ENCODE data around the gene AKAP8. TPM values are rescaled to one million over a fixed set of nuclear protein-coding genes. Genes with fewer than 3 reads are reported as not detected.

Gene AKAP8
- total RNA-seq, 4 donors from 2014 or later = 21.6 to 75.2 (median 47.5) TPM

DNA sequence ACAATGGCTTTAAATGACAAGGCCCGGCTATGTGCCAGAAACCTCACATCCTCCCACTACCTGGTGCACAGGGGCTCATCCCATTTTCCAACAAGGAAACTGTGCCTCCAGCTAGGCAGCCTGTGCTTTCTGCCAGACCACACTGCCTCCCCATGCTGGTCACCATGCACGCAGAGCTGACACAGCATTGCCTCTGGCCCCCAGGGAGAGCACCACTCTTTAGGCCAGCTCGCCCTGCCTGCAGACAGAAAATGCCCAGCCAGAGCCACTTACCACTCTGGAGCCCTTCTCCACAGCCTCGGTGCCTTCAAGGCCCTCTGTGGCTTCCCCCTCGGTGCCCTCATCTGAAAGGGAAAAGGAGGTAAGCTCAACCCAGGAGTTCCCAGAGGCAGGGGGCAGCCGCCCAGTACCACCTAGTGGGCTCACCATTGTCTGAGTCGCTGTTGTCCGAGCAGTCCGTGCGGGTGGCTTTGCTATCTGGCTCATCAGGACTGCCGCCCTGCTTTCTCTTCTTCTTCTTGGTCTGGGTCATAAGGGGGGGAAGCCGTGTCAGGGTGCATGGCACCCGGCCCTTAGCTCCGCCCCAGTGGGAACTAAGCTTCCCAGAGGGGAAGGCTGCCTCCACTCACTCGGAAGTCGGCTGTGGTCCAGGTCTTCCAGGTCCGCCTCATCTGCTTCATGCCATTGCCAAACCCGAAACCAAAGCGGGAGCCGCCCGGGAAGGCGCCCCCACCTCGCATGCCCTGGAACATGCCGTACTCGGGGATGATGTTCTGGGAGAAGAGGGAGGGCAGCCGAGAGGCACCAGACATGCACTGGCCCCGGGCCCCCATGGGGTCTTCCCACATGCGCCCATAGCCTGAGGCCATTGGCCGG lies 21.2 kb upstream of the AKAP8 start:
- Histone ChIP-seq H3K9me3 (no peaks in the 10 kb centered on the region), H3K27ac (no peak overlapping the region), H3K27me3 (no peaks in the 10 kb centered on the region), H3K4me1 (peaks cover 8 to 38% (median 14%) of the 10 kb centered on the region in 4 donors), H3K36me3 (peaks cover 0 to 48% (median 23%) of the 10 kb centered on the region in 4 donors), H3K4me3 (no peak overlapping the region)
- 87% methylated on average over 26 of the region's 29 CpGs; no CpG with 5 or more reads in 1 of the 2 donors for WGBS, 2 donors (ENCODE audit: low coverage in 1 of 2)
- in situ Hi-C loops (cut with MboI; ENCODE audit: low pct_ligation_motif_present in 1 of 4, low pct_unique_long_range_greater_than_20kb in 1 of 4, low sequenced_read_pairs in 3 of 4) = no loop called here
- TF ChIP-seq POLR2A (IDR thresholded peaks at IDR 0.05) (no peak), POLR2AphosphoS5 (IDR thresholded peaks at IDR 0.05) (no peak), EP300 (IDR thresholded peaks at IDR 0.05; ENCODE audit: low read depth) (no peak)
- TF ChIP-seq, protein P1, sequence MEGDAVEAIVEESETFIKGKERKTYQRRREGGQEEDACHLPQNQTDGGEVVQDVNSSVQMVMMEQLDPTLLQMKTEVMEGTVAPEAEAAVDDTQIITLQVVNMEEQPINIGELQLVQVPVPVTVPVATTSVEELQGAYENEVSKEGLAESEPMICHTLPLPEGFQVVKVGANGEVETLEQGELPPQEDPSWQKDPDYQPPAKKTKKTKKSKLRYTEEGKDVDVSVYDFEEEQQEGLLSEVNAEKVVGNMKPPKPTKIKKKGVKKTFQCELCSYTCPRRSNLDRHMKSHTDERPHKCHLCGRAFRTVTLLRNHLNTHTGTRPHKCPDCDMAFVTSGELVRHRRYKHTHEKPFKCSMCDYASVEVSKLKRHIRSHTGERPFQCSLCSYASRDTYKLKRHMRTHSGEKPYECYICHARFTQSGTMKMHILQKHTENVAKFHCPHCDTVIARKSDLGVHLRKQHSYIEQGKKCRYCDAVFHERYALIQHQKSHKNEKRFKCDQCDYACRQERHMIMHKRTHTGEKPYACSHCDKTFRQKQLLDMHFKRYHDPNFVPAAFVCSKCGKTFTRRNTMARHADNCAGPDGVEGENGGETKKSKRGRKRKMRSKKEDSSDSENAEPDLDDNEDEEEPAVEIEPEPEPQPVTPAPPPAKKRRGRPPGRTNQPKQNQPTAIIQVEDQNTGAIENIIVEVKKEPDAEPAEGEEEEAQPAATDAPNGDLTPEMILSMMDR (IDR thresholded peaks at IDR 0.05) = no peak
- DNase-seq = no peak
- intact Hi-C loops (cut with DNase I; ENCODE audit: low total_unique reads) = no loop called here

DNA sequence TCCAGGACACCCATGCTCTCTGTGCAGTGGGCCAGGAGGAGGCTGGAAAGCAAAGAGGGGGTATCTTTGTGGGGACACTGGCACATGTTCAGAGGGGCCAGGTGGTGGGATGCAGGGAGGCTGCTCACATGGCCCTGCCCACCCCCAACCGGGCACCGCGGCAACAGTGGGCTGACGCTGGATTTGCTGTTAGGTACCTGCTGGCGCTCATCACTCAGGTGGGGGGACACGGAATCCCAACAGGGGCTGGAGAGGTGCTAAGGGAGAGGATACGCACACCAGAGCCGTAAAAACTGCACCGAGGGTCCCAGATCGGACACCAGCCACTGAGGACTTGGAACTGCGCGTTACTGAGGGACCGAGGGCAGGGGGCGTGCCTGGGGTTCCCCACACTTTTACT lies 20.0 kb upstream of the AKAP8 start:
- WGBS, 2 donors (ENCODE audit: low coverage in 1 of 2) = 97% methylated on average over 14 of the region's 14 CpGs; no CpG with 5 or more reads in 1 of the 2 donors
- TF ChIP-seq EP300 (IDR thresholded peaks at IDR 0.05; ENCODE audit: low read depth) (no peak), POLR2AphosphoS5 (IDR thresholded peaks at IDR 0.05) (no peak), POLR2A (IDR thresholded peaks at IDR 0.05) (no peak)
- TF ChIP-seq, protein P1 (IDR thresholded peaks at IDR 0.05) = no peak
- in situ Hi-C loops (cut with MboI; ENCODE audit: low pct_ligation_motif_present in 1 of 4, low pct_unique_long_range_greater_than_20kb in 1 of 4, low sequenced_read_pairs in 3 of 4) = no loop called here

DNA sequence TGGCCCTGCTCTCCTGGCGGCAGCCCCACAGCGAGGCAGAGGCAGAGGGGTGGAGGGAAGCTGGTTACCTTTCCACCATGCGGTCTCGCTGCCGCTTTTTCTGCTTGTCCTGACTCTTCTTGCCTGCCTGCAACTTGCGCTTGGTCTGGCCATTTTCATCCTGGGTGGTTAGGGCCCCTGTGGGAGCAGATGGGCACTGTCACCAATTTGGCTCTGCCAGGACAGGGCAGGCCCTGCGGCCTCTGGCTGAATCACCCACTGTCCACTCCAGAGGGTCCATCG lies 19.6 kb upstream of the AKAP8 start:
- TF ChIP-seq, protein P1 (IDR thresholded peaks at IDR 0.05) = no peak
- TF ChIP-seq POLR2A (IDR thresholded peaks at IDR 0.05) (no peak), EP300 (IDR thresholded peaks at IDR 0.05; ENCODE audit: low read depth) (no peak), POLR2AphosphoS5 (IDR thresholded peaks at IDR 0.05) (no peak)
- Histone ChIP-seq H3K4me1 (peaks cover 0 to 23% (median 4%) of the 10 kb centered on the region in 4 donors), H3K9me3 (no peaks in the 10 kb centered on the region), H3K27me3 (no peaks in the 10 kb centered on the region), H3K4me3 (no peak overlapping the region), H3K27ac (no peak overlapping the region), H3K36me3 (peaks cover 0 to 52% (median 24%) of the 10 kb centered on the region in 4 donors)
- in situ Hi-C loops (cut with MboI; ENCODE audit: low pct_ligation_motif_present in 1 of 4, low pct_unique_long_range_greater_than_20kb in 1 of 4, low sequenced_read_pairs in 3 of 4) = no loop called here
- intact Hi-C loops (cut with DNase I; ENCODE audit: low total_unique reads) = no loop called here
- no peak for DNase-seq
- whole genome bisulfite sequencing, 2 donors (ENCODE audit: low coverage in 1 of 2) = 90% methylated on average over 6 of the region's 8 CpGs; no CpG with 5 or more reads in 1 of the 2 donors

More for the DNA sequence above, 20.0 kb upstream of the AKAP8 start:
- no peaks in the 10 kb centered on the region for H3K9me3 ChIP-seq
- H3K36me3 ChIP-seq = peaks cover 0 to 48% (median 24%) of the 10 kb centered on the region in 4 donors
- no peak overlapping the region for H3K27ac ChIP-seq
- no peak for DNase-seq
- no peak overlapping the region for H3K4me3 ChIP-seq
- intact Hi-C loops (cut with DNase I; ENCODE audit: low total_unique reads) = no loop called here
- no peaks in the 10 kb centered on the region for H3K27me3 ChIP-seq
- H3K4me1 ChIP-seq = peaks cover 2 to 28% (median 6%) of the 10 kb centered on the region in 4 donors

DNA sequence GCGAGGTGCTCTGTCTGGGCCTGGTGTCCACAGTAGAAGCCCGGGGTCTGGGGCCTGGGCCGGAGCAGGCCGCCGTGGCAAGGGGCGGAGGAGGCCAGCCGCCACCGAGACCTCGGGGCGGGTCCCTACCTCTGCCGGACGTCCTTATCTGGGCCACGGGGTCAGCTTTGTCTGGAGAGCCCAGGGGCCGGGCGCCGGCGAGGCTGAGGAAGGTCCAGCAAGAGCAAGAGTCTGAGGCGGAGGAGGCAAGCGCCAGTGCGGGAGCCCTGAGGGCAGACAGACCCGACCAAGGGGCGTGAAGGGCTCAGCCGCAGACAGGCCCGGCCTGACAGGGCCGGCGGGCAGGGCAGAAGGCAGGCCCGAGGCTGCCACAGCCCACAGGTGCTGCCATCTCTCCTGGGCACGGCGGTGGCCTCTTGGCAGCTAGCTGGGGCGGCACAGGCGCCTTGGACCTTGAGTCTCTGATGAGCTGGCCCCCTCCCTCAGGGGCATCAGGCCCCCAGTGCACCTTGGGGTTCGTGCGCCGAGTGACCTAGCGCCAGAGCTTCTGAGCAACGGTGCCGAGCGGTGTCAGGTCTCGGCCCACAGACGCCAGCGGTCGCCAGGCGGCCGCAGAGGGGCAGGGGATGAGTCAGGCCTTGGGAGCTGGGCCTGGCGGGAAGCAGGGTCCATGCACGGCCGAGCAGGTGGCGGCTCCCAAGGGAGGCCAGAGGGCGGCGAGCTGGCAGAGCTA lies 19.1 kb upstream of the AKAP8 start:
- DNase-seq = no peak

More for the DNA sequence above, 19.1 kb upstream of the AKAP8 start:
- Histone ChIP-seq H3K4me3 (no peak overlapping the region), H3K4me1 (peaks cover 0 to 18% (median 4%) of the 10 kb centered on the region in 4 donors), H3K36me3 (peaks cover 0 to 55% (median 24%) of the 10 kb centered on the region in 4 donors), H3K9me3 (no peaks in the 10 kb centered on the region), H3K27ac (no peak overlapping the region), H3K27me3 (no peaks in the 10 kb centered on the region)
- in situ Hi-C loops (cut with MboI; ENCODE audit: low pct_ligation_motif_present in 1 of 4, low pct_unique_long_range_greater_than_20kb in 1 of 4, low sequenced_read_pairs in 3 of 4) (no loop called here), intact Hi-C loops (cut with DNase I; ENCODE audit: low total_unique reads) (no loop called here)
- TF ChIP-seq POLR2A (IDR thresholded peaks at IDR 0.05) (no peak), POLR2AphosphoS5 (IDR thresholded peaks at IDR 0.05) (no peak), EP300 (IDR thresholded peaks at IDR 0.05; ENCODE audit: low read depth) (no peak)
- TF ChIP-seq, protein P1 (IDR thresholded peaks at IDR 0.05) = no peak
- WGBS, 2 donors (ENCODE audit: low coverage in 1 of 2) = 90% methylated on average over 35 of the region's 50 CpGs; no CpG with 5 or more reads in 1 of the 2 donors
